D341Med (cell line): ENCODE results near the gene SMPX.

Experiments
- DNase-seq: peaks from one replicate; pipeline ENCODE4 v3.0.0; 2012; ENCODE audit warnings: low spot score

Gene SMPX

DNA sequence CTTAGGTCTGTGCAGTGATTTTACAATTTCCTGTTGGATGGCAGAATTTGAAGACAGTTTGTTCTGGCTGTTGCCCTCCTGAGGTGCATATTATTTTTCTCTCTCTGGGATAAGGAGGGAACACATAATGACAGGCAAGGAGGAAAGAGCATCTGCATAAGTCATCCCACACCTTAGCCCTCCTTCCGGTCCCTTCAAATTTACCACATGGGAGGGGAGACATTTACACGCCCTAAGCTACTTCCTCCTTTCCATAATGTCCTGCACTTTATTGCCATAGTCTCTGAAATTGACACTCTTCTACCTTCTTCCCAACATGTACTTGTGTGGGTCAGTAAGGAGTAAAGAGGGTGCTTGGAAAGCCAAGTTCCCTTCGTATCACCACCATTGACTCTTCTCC, 13.9 kb downstream of the SMPX start:
- no peak for DNase-seq

DNA sequence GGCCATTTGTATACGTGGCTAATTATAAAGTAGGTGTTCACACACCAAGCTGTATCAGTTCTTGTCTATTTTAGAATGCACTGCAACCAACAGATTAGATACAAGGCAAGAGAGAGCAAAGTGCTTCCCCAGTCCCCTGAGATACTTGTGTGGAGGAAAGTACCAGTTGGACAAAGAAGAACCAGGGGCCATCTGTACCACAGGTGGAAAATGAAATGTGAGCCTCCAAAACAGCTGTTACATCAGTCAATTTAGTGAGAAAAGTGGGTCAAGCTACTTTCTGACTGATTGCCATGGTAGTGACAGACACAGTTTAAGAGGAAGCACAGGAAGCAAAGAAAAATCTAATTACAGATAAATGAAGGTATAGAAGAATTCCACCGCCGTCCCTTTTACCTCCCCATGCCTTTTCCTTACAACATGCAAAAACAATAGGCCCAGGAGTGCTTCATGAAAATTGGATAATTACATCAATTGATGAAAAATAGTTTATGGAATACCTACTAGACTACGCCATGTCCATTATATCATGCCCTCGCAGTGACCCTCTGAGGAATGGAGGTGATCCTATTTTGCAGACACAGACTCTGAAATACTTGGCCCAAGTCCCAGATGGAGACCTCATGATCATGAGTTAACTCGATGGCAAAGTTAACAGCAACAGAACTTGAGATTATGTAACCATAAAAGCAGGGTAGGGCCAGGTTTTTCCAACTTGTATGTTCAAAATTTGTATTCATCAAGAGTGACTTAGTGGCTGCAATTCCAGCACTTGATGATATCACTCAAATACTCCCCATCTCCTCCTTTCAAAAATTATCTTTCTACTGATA, 15.8 kb downstream of the SMPX start:
- no peak for DNase-seq

DNA sequence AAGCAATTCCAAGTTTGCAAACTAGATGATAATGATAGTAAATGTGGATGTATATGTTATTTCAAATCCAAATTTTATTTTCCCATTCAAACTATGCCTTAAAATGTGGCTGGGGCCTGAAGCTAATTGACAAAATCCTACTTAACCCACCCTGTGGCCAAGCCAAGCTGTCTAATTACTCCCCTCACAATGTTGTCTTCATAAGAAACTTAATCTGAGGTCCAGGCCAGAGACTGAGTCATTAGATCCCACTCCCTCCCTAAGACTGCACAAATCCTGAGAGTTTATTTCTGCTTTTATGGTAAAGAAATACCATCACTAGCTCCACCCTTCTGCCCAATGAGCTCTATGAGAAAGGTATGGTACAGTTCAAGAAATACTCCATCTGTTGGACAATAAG, 16.6 kb downstream of the SMPX start:
- no peak for DNase-seq

DNA sequence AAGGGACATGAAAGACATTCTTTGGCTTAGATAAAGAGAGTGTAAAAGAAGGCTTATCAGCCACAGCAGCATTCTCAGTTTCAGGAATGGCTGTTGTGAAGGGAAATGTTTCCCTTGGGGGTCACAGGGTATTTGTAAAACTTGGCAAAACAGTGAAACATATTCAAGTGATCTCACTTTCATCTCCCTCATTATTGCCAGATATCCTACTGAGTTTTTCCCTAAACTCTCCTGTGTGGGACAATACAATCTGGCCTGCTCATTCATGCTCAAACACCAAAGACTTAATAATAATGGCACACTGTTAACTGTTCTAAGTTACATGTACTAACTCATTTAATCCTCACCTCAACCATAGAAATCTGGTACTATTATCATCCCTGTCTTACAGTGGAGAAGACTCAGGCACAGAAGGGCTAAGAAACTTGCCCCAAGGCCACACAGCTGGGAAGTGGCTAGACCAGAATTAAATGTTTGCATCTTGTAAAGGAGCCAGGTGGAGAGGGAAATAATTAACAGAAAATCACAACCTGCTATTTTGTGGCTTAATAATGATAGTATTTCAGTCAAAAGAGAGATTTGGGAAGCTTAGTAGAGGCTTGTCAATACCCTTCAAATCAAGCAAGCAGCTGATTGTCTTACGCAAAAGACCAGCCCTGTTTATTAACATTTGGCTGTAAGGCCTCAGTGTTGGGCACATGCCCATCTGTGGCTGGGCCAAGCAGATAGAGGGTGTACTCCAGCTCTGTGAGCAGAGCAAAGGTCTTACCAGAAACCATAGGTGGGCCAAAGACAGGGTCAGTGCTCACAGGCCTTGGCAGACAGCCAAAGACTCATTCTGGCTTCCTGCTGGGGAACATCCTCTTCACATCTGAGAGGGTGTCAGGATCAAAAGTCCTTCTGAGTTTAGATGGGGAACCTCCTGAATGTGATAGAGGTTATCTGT, 17.3 kb downstream of the SMPX start:
- no peak for DNase-seq

DNA sequence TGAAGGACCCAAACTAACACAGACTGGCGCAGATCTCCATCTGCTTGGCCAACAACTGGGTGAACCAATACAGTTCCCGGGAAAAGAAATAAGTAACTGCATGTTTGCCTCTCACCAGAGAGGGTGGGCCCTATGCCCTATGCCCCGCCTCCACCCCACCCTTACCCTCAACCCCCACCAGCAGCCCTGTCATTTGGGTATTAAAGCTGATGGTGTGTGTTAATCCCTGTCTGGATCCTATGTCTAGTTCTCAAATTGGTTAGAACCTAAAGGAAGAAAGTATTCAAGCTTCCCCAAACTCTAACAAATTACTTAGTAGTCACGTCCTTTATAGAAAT, 19.0 kb downstream of the SMPX start:
- no peak for DNase-seq

DNA sequence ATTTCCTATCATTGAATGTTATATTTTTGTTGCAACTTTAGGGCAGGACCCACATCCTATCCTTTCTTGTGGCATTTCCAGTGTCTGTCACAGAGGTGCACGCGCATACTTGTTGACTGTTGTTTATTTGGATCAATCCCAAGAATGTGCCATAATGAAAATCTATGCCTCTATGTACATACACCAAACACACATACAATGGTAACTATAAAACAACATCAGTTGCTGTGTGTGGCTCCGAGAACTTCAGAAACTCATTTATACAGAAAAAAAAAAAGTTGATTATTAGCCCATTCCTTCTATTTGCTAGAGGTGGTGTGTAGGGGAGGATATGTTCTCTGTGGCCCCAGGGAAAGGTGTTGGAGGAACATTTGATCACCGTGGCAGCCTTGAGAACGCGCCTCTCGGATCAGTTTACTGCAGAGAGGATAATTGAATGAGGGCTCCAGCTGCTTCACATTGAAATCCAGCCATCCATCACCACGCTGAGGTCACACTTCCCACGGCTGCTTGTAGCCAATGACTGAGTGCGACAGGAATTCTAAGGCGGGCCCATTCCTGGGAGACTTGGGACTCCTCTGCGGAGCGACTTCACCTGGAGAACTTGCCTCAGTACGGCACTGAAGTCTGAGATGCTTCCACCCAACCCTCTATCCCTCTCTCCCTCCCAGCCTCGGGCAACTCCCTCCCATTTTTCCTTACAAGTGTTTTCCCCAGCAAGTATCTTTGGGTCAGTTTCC, 19.5 kb downstream of the SMPX start:
- DNase-seq = no peak

DNA sequence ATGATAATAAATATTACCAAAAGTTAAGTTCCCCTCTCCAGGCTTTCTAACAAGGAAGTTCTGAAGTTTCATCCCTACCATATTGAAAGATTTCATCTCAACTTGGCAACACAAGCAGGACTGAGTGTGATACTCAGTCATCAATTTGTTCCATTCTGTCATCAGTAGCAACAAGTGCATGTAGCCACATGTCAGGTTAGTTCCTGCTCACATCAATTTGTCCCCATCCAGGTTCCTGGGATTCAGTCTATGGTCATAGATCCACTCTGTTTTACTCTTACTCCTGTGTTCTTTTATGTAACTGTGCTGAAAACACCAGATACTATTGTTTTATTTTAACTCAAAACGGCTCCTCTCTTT, 22.2 kb downstream of the SMPX start:
- no peak for DNase-seq

DNA sequence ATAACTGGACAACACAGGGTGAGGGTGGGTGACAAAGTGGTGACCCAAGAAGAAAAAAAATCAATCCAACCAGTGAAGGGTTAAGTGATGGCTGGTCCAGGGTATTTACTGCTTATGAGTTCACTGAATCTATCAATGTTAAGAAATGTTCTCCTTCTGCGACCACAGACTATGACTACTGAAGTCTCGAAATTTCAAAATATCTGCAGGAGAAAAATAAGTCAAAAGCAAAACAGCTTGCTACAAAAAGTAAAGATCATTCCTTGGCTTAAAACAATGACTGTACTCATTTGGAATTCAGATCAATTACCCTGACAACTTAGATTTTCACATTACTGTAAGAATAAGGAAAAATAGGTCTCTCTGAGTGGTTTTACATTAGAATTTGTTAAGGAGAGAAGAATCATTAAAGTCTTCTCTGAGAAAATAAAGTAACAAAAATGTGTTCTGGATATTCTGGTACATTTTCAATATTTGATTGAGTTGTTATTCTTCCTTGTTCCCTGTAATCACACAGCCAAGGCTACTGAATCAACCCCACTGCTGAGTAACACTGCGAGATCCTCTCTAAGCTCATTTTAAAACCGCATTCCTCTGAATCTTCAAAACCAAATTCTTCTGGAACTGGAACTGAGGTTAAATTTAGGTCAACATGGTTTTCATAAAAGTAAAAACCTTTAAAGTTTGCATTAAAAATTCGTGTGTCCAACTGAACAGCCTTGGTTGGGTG, 22.7 kb downstream of the SMPX start:
- DNase-seq = no peak

DNA sequence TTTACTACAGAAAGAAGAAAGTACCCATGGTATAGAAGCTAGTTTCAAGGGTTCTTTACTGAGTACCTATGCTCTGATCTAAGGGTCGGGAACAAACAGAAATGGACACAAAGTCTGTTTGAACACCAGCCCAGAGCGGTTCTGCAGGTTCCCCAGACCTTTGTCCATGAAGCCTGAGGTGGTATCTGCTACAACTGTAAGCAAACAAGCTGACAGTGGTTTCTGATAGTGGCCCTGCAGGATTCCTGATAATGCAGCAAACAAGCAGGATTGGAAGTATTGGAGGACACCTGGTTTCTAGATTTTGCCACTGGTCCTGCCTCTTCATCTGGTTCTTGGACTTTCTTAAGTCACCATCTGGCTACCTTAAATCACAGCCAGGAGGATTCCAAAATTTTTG, 23.7 kb downstream of the SMPX start:
- no peak for DNase-seq

DNA sequence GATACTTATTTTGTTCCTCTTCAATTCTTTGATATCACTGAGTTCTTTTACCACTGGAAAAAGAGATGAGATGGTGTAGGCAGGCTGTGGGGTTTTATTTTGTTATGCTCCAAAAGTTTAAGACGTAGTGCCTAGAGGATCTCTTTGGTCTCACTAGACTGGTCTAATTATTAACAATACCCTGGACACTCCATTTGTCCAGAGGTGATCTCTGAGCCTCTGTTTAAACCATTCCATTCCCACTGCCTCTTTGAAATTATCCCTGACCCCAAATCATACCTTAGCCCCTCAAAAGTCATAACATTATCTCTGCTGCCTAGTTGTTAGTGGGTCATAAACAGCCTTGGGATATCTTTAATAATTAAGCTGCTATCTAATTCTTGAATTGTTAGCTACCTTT, 24.2 kb downstream of the SMPX start:
- DNase-seq = no peak

DNA sequence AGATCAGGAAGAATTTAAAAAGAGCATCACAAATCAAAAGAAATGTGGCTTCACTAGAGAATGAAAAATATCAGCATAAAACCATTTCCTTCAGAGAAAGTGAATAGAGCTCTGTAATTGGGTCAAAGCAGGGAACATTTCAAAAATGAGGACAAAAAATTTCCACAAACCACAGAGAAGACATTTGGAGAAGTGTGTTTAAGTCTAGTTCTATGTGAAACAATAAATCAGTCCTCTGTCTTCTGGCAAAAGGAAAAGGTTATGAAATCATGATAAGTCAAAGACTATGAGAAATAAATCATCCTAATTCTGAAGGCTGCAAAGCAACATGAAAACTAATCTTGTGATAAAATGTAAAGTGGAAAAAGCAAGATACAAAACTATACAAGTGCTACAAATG, 27.9 kb downstream of the SMPX start:
- DNase-seq = no peak

DNA sequence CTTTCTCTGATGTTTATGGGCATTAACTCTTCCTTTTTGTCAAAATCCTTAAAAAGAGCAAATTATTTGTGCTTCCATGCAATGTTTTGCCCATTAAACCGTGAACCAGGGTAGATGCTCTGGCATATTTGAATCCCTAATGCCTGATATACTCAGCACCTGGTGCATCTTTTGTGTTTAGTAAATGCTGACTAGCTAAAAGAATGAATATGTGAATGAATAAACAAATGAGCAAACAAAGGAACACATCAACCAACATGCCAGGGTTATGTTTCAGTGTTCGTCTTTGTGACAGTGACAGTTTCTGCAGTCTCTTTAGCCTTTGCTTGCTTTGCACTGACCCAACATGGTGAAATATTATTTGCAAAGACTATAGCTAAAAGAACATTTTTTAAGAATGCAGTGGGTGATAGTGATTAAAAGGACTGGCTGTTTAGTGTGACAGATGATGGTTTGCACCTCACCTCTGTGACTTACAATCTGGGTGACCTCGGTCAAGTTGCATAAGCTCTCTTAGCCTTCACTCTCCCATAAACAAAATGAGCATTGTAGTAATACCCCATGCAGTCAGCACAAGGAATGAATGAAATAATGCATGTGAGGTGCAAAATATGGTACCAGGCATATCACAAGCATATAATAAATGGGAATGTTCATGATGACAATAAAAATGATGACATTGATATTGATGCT, 29.5 kb downstream of the SMPX start:
- no peak for DNase-seq

DNA sequence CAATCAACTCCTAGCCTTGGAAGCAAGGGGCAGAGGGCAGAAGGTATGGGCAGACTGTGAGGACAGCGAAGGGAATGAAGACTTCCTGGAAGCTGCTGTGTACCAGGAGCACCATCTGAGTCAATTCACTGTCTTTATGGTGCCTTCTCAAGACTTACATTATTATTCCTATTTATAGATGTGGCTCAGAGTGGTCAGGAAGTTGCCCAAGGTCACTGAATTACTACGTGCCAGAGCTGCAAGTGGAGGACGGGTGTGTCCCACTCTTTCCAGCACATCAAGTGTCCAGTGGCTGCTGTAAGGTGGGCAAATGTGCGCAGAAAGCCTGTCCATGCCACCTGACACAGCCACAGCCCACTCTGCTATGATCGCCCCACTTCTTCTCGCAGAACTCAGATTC, 32.0 kb downstream of the SMPX start:
- no peak for DNase-seq

DNA sequence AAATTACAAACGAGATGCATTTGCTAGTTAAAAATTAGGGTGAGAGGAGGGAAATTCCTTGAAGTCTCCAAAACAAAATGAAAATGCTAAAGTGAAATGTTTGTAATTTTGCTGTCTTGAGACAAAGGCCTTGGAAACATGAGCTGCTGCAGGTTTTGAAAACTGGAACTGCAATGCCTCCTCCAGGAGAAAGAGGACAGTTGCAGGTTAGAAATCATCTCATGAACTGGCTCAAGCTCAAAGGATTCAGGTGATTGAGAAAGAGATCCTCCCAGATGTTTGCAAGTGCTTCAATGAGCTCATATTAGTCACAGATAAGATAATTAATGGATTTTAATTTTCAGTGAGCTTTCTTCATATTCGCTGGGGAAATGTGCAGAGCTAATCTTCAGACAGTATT, 32.4 kb downstream of the SMPX start:
- peak; percentile 45 for DNase-seq

DNA sequence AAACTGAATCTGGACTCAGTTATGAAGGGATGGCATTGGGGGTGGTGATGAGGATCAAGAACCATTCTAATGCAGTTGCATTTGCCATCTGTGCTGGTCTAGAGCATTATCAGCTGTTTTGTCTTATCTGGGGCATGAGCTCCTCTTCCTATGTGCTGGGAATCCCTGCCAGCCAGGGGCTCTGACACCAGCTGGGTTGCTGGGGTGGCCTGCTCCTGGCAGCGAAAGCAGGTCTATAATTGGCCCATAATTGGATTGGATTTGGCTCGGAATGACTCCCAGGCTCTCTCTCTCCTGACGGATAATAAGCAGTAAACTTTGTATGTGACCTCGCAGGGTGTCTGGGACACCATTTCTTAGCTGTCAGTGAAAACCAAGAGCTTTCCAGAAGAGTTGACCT, 34.1 kb downstream of the SMPX start:
- peak; percentile 65 for DNase-seq

DNA sequence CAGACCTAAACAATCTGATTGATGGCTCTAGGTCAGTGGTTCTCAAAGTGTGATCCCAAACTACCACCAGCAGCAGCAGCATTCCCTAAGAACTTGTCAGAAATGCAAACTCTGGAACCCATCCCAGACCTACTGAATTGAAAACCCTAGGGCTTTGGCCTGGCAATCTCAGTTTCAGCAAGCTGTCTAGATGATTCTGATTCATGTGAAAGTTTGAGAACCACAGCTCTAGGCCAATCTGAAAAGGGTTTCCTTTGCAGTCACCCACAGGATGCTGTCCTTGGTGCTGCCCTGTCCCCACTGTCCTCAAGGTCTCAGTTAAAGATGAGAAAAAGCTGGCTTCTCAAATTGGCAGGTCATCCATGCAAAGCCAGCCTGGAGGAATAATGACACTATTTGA, 34.8 kb downstream of the SMPX start:
- DNase-seq = no peak

DNA sequence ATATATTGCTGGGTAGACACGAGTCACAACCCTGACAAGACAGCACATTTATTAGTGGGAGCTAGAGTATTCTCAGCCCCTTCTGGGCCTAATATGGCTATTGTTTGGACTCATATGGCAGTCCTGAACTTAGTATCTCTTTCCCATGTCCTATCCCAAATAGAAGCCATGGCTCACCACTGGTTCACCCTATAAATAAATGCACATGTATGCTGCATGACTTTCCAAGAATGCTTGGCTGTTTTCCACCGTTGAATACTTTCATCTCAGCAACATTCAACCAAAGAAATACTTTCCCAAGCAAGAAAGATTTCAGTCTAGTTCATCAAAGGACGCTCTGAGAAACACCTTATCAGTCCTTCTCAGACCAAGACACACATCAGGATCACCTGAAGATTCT, 36.7 kb downstream of the SMPX start:
- no peak for DNase-seq

DNA sequence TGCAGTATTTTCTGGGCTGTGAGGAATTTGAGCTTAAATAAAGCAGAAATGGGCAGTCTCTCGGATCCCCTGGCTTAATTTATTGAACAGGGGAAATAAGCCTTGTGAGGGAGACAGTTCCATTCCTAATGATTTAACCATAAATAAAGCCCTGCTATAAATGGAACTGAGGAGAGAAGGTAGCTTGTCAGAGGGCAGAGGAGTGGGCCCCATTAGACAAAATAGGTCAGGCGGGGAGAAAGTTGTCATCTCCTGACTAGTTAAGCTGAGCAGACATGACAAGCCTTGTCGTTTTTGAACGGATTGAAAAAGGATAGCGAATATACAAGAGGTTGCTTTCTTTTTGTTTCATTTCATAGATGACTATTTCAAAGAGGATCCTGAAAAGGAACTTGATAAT, 39.3 kb downstream of the SMPX start:
- no peak for DNase-seq

DNA sequence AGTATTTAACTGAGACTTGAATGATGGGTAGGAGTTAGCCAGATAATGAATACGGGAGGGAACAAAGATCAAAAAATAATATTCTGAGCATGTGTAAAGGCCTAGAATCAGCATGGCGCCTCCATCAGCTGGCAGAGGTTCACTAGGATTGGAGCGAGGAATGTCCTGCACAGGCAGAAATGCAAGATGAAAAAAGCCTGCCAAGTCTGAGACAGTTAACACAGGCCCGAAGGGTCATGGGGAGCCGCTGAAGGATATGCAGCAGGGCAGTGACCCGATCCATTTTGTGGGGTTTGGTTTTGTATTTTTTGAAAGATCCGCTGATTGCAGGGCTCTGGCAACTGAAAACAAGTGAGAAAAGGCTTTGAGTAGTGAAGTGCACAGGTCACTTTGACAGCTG, 40.1 kb downstream of the SMPX start:
- DNase-seq = no peak

DNA sequence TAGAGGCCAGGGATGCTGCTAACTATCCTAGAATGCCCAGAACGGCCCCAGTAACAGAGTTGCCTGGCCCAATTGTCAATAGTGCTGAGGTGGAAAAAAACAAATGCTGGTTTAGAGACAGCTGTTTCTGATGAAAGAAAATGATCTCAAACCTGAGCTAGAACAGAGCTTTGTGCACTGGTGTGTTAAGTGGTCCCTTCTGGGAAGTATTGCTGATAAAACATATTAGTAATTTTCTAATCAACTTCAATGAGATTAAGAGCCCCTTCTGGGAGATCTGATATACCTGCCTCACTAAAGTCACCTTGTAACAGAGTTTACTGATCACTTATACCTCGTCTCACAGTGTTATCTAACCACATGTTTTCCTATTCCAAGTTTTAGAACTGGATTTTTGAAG, 42.1 kb downstream of the SMPX start:
- DNase-seq = no peak

DNA sequence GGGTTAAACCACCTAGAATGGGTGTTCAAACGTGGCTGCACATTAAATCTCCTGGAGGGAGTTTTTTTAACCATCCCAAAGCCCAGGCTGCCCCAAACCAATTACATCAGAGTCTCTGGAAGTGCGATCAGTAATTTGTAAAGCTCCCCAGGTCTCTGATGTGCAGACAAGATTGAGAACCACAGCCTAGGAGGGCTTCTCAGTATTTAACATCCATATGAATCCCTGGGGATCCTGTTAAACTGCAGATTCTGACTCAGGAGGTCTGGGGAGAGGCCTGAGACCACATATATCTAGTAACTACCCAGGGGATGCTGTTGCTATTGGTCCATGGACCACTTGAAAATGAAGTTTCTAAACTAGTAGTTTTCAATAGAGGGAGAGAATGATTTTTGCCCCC, 42.6 kb downstream of the SMPX start:
- no peak for DNase-seq

DNA sequence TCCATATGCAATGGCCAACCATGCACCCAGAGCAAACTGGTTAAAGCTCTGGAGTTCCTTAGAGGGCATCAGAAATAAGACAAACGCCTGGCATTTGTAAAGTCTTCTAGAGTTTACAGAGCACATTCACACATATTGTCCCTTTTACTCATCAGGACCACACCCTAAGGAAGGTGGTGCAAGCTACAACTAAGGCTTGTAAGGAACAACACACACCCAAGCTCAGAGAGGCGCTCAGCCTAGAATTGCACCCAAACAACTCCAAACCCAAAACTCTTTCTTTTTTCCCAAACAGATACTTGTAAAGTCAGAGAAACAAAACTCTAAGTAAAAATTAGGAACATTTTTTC, 46.1 kb downstream of the SMPX start:
- DNase-seq = no peak
